Activated T-cell treated with anti-CD3 and anti-CD28 coated beads, Interleukin-2, amount 50 U/mL, for 1 hour (primary cell): ENCODE data around the gene PRKCD.

Source experiments
- DNase-seq: peaks from one replicate; pipeline ENCODE4 v3.0.0-alpha.2; 2020

PRKCD gene

GRCh38 chr3:53171827-53172505, 11.0 kb downstream of the PRKCD start:
- DNase-seq, result no peak

GRCh38 chr3:53173107-53173506, 12.1 kb downstream of the PRKCD start:
- DNase-seq, result no peak

GRCh38 chr3:53174346-53175250, 13.6 kb downstream of the PRKCD start:
- DNase-seq, result no peak

GRCh38 chr3:53175613-53176540, 14.9 kb downstream of the PRKCD start:
- no peak for DNase-seq

- DNase-seq, result no peak
Measured at GRCh38 chr3:53178246-53178645, 17.2 kb downstream of the PRKCD start.

- DNase-seq, result no peak
Measured at GRCh38 chr3:53179580-53179979, 18.6 kb downstream of the PRKCD start.

- DNase-seq, result no peak
Measured at GRCh38 chr3:53180305-53181023, 19.5 kb downstream of the PRKCD start.

GRCh38 chr3:53181024-53181371, 20.0 kb downstream of the PRKCD start:
- DNase-seq, result no peak

- no peak for DNase-seq
Measured at GRCh38 chr3:53181528-53181927, 20.5 kb downstream of the PRKCD start.

GRCh38 chr3:53182764-53183355, 21.9 kb downstream of the PRKCD start:
- no peak for DNase-seq

GRCh38 chr3:53183514-53183913, 22.5 kb downstream of the PRKCD start:
- no peak for DNase-seq

- DNase-seq, result no peak
Measured at GRCh38 chr3:53184701-53185100, 23.7 kb downstream of the PRKCD start.

GRCh38 chr3:53185761-53186465, 24.9 kb downstream of the PRKCD start:
- no peak for DNase-seq

GRCh38 chr3:53186726-53187125, 25.7 kb downstream of the PRKCD start:
- no peak for DNase-seq

GRCh38 chr3:53187430-53187829, 26.4 kb downstream of the PRKCD start:
- no peak for DNase-seq

GRCh38 chr3:53188136-53188685, 27.2 kb downstream of the PRKCD start:
- no peak for DNase-seq

GRCh38 chr3:53188720-53189119, 27.7 kb downstream of the PRKCD start:
- no peak for DNase-seq

- DNase-seq, result no peak
Measured at GRCh38 chr3:53189276-53189675, 28.3 kb downstream of the PRKCD start.

GRCh38 chr3:53190659-53191058, 29.6 kb downstream of the PRKCD start:
- no peak for DNase-seq

GRCh38 chr3:53191836-53192480, 30.9 kb downstream of the PRKCD start:
- no peak for DNase-seq

- no peak for DNase-seq
Measured at GRCh38 chr3:53192608-53193007, 31.6 kb downstream of the PRKCD start.
